NCI-H460 (cell line): ENCODE data around the gene ADAMTSL1. TPM values are rescaled to one million over a fixed set of nuclear protein-coding genes. Genes with fewer than 3 reads are reported as not detected.
"Not testable (repeated sequence)": the region's sequence is repeated elsewhere in the genome, so short reads cannot be mapped to it uniquely, and the experiment has no call there.

Source experiments
- DNase-seq: peaks from one replicate; pipeline ENCODE4 v3.0.0-alpha.2; 2016; ENCODE audit warnings: low read depth; ENCODE audit errors: extremely low read depth
- total RNA-seq: library from RNA; depleted of rRNA; stranded (reverse); fragments of >200 nt; shearing (Covaris generic); gene quantifications from 2 replicates; pipeline ENCODE4 v1.2.3, GENCODE V29; 2014

Gene ADAMTSL1
- total RNA-seq, 1 experiment from 2014 or later: 0.40 TPM

GRCh38 chr9:18911714-18912342 is 437.9 kb downstream of the ADAMTSL1 start:
- DNase-seq: no peak

GRCh38 chr9:18920141-18921084 is 446.5 kb downstream of the ADAMTSL1 start:
- DNase-seq: no peak

- no peak for DNase-seq
Observed at GRCh38 chr9:18921366-18922075, 447.6 kb downstream of the ADAMTSL1 start.

- no peak for DNase-seq
Observed at GRCh38 chr9:18922161-18922885, 448.4 kb downstream of the ADAMTSL1 start.

GRCh38 chr9:18923167-18923566 is 449.2 kb downstream of the ADAMTSL1 start:
- no peak for DNase-seq

- no peak for DNase-seq
Observed at GRCh38 chr9:18923671-18924430, 449.9 kb downstream of the ADAMTSL1 start.

GRCh38 chr9:18925880-18926279 is 451.9 kb downstream of the ADAMTSL1 start:
- no peak for DNase-seq

GRCh38 chr9:18926513-18926912 is 452.6 kb downstream of the ADAMTSL1 start:
- DNase-seq: no peak

- DNase-seq: no peak
Observed at GRCh38 chr9:18928711-18929110, 454.8 kb downstream of the ADAMTSL1 start.

GRCh38 chr9:18930611-18931010 is 456.7 kb downstream of the ADAMTSL1 start:
- not testable (repeated sequence) for DNase-seq

GRCh38 chr9:18935541-18935940 is 461.6 kb downstream of the ADAMTSL1 start:
- no peak for DNase-seq

- DNase-seq: no peak
Observed at GRCh38 chr9:18936094-18936871, 462.3 kb downstream of the ADAMTSL1 start.

- DNase-seq: no peak
Observed at GRCh38 chr9:18939943-18940342, 466.0 kb downstream of the ADAMTSL1 start.

GRCh38 chr9:18941060-18941740 is 467.2 kb downstream of the ADAMTSL1 start:
- no peak for DNase-seq

- no peak for DNase-seq
Observed at GRCh38 chr9:18942801-18943200, 468.8 kb downstream of the ADAMTSL1 start.

GRCh38 chr9:18947892-18948339 is 474.0 kb downstream of the ADAMTSL1 start:
- no peak for DNase-seq

- DNase-seq: no peak
Observed at GRCh38 chr9:18951936-18952335, 478.0 kb downstream of the ADAMTSL1 start.

- no peak for DNase-seq
Observed at GRCh38 chr9:18955626-18956025, 481.7 kb downstream of the ADAMTSL1 start.
